ENCODE data around the gene ZNF319. TPM values are rescaled to one million over a fixed set of nuclear protein-coding genes. Genes with fewer than 3 reads are reported as not detected.

The ZNF319 gene
- total RNA-seq, 1 donor from 2014 or later = 11.5 TPM

DNA sequence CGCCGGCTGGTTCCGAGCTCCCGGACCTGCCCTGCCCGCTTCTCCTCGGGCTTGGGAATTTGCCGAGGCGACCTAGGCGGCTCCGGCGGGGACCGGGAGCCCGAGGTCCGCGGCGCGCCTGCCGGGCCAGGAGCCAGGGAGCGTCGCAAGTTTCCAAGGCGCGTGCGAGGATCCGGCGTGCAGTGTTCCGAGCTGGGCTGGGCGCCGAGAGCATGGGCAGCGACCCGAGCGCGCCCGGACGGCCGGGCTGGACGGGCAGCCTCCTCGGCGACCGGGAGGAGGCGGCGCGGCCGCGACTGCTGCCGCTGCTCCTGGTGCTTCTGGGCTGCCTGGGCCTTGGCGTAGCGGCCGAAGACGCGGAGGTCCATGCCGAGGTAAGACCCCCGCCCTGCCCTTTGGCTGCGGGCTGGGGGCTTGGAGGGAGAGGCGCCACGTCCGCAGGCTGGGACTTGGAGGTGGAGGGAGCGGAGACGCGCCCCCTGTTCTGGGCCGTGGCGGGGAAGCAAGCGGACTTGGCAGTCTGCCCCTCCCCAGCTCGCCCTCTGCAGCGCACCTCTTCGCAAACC is 25.8 kb upstream of the ZNF319 start:
- Mint-ChIP-seq H3K4me1 (ENCODE audit: low read depth, unreplicated experiment) (peaks cover 13% of the 10 kb centered on the region), H3K4me3 (ENCODE audit: unreplicated experiment) (peak overlapping the region; percentile 71), H3K9me3 (ENCODE audit: unreplicated experiment) (no peaks in the 10 kb centered on the region), H3K27me3 (ENCODE audit: low read depth, unreplicated experiment) (peaks cover 9% of the 10 kb centered on the region), H3K27ac (ENCODE audit: unreplicated experiment) (no peak overlapping the region), H3K36me3 (ENCODE audit: low read depth, unreplicated experiment) (no peaks in the 10 kb centered on the region)
- Histone ChIP-seq H3K79me2 (ENCODE audit: insufficient read depth, low read length) (no peaks in the 10 kb centered on the region), H3K27ac (ENCODE audit: low read depth, low read length) (no peak overlapping the region), H3K4me1 (ENCODE audit: insufficient read depth, low read length) (peaks cover 30% of the 10 kb centered on the region), H3K4me3 (ENCODE audit: insufficient read depth, low read depth, low read length) (peak overlapping the region; percentile 41), H3K9ac (ENCODE audit: low read length) (no peak overlapping the region), H4K20me1 (ENCODE audit: insufficient read depth, low read length) (peaks cover 20% of the 10 kb centered on the region), H3K9me3 (ENCODE audit: insufficient read depth, low read depth, low read length) (no peaks in the 10 kb centered on the region), H3K36me3 (ENCODE audit: insufficient read depth, low read length) (no peaks in the 10 kb centered on the region), H3K4me2 (ENCODE audit: low read length) (peak overlapping the region; percentile 85), H3K27me3 (ENCODE audit: insufficient read depth, low read length) (peaks cover 22% of the 10 kb centered on the region), H2AFZ (ENCODE audit: low read depth, low read length) (peak overlapping the region; percentile 75)
- TF ChIP-seq EZH2 (IDR thresholded peaks at IDR 0.05; ENCODE audit: insufficient read depth, low read length) = no peak
- TF ChIP-seq, protein P1, sequence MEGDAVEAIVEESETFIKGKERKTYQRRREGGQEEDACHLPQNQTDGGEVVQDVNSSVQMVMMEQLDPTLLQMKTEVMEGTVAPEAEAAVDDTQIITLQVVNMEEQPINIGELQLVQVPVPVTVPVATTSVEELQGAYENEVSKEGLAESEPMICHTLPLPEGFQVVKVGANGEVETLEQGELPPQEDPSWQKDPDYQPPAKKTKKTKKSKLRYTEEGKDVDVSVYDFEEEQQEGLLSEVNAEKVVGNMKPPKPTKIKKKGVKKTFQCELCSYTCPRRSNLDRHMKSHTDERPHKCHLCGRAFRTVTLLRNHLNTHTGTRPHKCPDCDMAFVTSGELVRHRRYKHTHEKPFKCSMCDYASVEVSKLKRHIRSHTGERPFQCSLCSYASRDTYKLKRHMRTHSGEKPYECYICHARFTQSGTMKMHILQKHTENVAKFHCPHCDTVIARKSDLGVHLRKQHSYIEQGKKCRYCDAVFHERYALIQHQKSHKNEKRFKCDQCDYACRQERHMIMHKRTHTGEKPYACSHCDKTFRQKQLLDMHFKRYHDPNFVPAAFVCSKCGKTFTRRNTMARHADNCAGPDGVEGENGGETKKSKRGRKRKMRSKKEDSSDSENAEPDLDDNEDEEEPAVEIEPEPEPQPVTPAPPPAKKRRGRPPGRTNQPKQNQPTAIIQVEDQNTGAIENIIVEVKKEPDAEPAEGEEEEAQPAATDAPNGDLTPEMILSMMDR (IDR thresholded peaks at IDR 0.05; ENCODE audit: insufficient read depth, low read depth, low read length) = no peak
- peak; percentile 28 for DNase-seq (ENCODE audit: low read depth)
- FAIRE-seq = no peak

DNA sequence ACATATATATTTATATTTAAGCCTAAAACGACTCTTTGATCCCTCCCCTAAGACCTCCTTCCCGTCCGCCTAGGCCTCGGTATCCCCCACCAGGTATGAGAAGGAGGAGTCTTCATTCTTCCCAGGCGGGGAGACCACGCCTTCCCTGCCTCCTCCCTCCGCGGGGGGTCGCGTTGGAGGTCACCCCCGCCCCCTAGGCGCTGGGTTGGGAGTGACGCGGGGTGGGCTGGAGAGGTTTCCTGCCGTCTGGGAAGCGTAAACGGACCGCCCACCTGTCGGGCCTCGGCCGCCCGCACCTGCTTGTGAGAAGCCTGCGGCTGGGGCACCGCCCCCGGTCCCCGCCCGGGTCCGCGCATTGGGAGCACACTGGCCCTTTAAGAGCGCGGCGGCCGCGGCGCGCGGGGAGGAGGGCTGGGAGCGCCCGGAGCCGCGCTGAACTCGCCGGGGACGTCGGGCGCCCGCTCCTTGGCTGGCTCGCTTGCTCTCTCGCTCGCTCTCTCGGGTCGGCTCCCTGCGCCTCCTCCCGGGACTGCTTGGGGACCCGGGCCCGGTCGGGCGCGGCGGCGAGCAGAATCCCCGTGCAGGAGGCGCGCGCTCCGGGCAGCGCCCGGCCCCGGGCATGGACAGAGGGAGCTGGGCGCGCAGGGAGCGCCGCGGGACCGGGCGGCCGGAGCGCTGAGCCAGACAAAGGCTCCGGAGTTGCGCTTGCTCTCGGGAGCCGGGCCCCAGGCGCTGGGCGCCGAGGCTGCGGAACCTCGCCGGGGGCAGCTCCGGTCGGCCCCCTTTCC is 25.1 kb upstream of the ZNF319 start, which contains the start of gene MMP15:
TSS of gene MMP15 (plus strand) at position 404 of the 788 bp plus-strand sequence. CDS start 597 bp downstream, outside the sequence.
- Histone ChIP-seq H2AFZ (ENCODE audit: low read depth, low read length) (peak within 1 kb of the TSS; percentile 75), H3K36me3 (ENCODE audit: insufficient read depth, low read length) (no peaks in the 10 kb centered on the region), H3K4me3 (ENCODE audit: insufficient read depth, low read depth, low read length) (peak within 1 kb of the TSS; percentile 41), H3K4me2 (ENCODE audit: low read length) (peak within 1 kb of the TSS; percentile 85), H3K27ac (ENCODE audit: low read depth, low read length) (no peak within 1 kb of the TSS), H3K4me1 (ENCODE audit: insufficient read depth, low read length) (peaks cover 30% of the 10 kb centered on the region), H3K27me3 (ENCODE audit: insufficient read depth, low read length) (peaks cover 22% of the 10 kb centered on the region), H3K79me2 (ENCODE audit: insufficient read depth, low read length) (no peaks in the 10 kb centered on the region), H4K20me1 (ENCODE audit: insufficient read depth, low read length) (peaks cover 26% of the 10 kb centered on the region), H3K9me3 (ENCODE audit: insufficient read depth, low read depth, low read length) (no peaks in the 10 kb centered on the region), H3K9ac (ENCODE audit: low read length) (no peak within 1 kb of the TSS)
- Mint-ChIP-seq H3K9me3 (ENCODE audit: unreplicated experiment) (no peaks in the 10 kb centered on the region), H3K4me3 (ENCODE audit: unreplicated experiment) (peak within 1 kb of the TSS; percentile 76), H3K36me3 (ENCODE audit: low read depth, unreplicated experiment) (no peaks in the 10 kb centered on the region), H3K4me1 (ENCODE audit: low read depth, unreplicated experiment) (peaks cover 13% of the 10 kb centered on the region), H3K27ac (ENCODE audit: unreplicated experiment) (no peak within 1 kb of the TSS), H3K27me3 (ENCODE audit: low read depth, unreplicated experiment) (peaks cover 9% of the 10 kb centered on the region)
- FAIRE-seq = no peak
- TF ChIP-seq EZH2 (IDR thresholded peaks at IDR 0.05; ENCODE audit: insufficient read depth, low read length) = no peak
- TF ChIP-seq, protein P1 (IDR thresholded peaks at IDR 0.05; ENCODE audit: insufficient read depth, low read depth, low read length) = no peak
- DNase-seq (ENCODE audit: low read depth) = peak; percentile 53

All from astrocyte (in vitro differentiated cells and primary cell).